Loucy (cell line): Measurements from ENCODE around the gene CACNA2D4.

Experiments used
- CTCF ChIP-seq: fragments of 200-600 bp; sonication (generic); conservative IDR thresholded peaks from 2 replicates; pipeline ENCODE4 v1.5.1; 2014; ENCODE audit warnings: mild to moderate bottlenecking, antibody characterized with exemption, low read length
- EZH2phosphoT487 ChIP-seq: fragments of 200-600 bp; IDR thresholded peaks from 2 replicates; pipeline ENCODE4 v1.6.1; 2018; ENCODE audit warnings: antibody characterized with exemption, mild to moderate bottlenecking, moderate library complexity, borderline replicate concordance

- TF ChIP-seq CTCF, result no peak
- TF ChIP-seq EZH2phosphoT487, result no peak
Measured at GRCh38 chr12:1829306-1829900, 89.0 kb downstream of the CACNA2D4 start.
